Measurements from ENCODE around the gene LAMC1.
"Not testable (repeated sequence)": the region's sequence is repeated elsewhere in the genome, so short reads cannot be mapped to it uniquely, and the experiment has no call there.

Gene LAMC1

DNA sequence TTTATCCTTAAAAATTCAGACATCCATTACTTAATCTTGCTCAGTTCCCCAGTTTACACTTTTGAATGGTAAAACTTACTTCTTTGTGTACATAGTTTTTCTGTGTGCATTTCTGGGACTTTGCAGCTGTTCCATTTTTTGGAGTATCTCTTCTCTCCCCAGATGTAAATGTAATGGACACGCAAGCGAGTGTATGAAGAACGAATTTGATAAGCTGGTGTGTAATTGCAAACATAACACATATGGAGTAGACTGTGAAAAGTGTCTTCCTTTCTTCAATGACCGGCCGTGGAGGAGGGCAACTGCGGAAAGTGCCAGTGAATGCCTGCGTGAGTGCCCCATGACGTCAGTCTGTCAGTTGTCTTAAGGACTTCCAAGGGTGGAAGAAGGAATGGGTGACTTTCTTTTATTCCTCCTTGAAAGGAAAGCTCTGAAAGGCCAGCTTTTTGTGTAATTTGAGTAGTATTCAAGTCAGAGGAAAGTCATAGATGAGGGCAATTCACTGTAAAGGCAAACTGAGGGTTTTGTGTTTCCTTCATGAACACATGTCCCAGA is 87.2 kb downstream of the LAMC1 start:
- no peak for DNase-seq

DNA sequence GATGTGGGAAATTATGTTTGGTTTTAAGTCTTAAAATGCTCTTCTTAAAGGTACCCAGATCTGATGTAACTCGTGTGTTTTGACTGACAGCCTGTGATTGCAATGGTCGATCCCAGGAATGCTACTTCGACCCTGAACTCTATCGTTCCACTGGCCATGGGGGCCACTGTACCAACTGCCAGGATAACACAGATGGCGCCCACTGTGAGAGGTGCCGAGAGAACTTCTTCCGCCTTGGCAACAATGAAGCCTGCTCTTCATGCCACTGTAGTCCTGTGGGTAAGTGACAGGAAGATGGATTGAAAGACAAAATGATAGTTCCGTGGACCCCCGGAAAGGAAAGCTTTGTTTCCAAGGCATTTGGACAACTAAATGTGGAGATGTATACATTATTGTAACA is 91.2 kb downstream of the LAMC1 start:
- DNase-seq = no peak

DNA sequence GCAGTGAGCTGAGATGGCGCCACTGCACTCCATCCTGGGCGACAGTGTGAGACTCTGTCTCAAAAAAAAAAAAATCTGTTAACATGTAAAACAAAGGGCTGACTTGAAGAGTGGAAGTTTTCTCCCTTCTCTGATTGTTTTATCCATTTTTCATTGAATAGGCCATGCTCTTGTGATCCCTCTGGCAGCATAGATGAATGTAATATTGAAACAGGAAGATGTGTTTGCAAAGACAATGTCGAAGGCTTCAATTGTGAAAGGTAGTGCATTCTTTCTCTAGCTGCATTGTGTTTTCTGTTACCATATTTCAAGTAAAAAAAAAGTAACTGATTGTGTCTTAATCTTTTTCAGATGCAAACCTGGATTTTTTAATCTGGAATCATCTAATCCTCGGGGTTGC is 93.2 kb downstream of the LAMC1 start:
- DNase-seq = no peak

GRCh38 chr1:183121609-183122008 is 98.4 kb downstream of the LAMC1 start:
- DNase-seq = no peak

- no peak for DNase-seq
Measured at GRCh38 chr1:183124259-183124658, 101.0 kb downstream of the LAMC1 start.

DNA sequence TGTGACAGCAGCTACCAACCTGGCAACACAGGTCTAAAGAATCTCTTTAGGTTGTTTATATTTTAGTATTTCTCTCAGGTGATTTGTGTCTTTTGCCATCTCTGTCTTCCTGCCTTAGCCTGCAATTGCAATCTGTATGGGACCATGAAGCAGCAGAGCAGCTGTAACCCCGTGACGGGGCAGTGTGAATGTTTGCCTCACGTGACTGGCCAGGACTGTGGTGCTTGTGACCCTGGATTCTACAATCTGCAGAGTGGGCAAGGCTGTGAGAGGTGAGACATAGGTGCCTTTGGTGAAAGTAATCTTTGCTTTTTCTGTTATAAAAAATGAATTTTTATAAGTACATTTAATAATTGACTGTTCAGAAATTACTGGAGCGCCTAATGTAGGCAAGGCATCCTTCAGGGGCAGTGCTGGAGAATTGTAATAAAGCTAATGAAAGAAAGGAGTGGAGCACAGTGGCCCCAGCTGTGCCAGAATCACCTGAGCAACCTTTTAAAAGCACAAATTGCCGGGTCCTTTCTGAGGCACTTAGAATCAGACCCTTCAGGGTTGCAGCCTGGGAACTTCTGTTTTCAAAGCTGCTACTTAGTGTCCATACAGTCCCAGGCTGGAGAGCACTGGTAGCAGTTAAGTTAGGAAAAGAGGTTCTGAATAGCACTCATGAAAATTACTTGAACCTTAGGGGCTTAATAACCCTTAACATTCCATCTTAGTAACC is 102.2 kb downstream of the LAMC1 start:
- no peak for DNase-seq

- no peak for DNase-seq
Measured at GRCh38 chr1:183126000-183126366, 102.8 kb downstream of the LAMC1 start.

DNA sequence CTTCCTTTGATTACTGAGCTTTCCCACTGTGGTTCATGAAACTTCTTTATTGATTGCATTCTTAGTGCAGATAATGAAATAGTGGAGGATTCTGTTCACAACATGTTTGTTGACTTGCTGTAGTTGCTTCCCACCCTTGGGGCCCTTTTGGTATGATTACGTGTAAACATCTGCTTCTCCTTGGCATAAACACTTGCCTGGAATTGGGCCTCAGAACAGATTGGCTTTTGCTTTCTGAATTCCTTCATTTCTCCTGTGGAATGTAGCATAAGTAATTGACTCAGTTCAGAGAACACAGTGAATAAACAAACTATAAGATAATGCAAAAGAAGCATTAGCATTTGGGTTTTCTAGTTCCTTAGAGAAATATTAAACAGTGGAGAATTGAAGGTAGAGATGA is 103.3 kb downstream of the LAMC1 start:
- DNase-seq = no peak

DNA sequence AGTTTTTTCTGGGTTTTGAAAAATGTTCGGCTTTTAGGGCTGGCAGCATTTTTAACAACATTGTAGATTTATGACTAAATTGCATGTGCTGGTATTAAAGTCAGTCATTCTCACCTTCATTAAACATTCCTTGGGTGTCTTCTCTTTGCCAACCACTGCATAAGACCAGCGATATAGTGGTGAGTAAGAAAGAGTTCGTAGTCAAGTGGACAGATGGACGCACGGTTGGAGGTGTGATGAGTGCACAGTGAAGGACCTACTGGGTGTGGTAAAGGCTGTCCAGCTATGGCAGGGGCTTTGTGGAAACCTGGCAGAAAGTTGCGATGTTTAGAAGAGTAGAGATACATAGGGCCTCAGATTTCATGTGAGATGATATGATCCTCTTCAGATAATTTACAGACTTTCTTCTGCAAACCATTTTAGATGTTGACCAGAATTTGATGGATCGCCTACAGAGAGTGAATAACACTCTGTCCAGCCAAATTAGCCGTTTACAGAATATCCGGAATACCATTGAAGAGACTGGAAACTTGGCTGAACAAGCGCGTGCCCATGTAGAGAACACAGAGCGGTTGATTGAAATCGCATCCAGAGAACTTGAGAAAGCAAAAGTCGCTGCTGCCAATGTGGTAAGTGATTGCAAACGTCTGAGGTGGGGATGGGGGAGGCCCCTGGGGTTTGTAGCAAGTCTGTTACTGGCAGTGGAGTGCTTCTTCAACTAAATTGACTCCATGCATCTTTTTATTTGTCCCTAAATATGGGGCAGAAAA is 106.9 kb downstream of the LAMC1 start:
- no peak for DNase-seq

DNA sequence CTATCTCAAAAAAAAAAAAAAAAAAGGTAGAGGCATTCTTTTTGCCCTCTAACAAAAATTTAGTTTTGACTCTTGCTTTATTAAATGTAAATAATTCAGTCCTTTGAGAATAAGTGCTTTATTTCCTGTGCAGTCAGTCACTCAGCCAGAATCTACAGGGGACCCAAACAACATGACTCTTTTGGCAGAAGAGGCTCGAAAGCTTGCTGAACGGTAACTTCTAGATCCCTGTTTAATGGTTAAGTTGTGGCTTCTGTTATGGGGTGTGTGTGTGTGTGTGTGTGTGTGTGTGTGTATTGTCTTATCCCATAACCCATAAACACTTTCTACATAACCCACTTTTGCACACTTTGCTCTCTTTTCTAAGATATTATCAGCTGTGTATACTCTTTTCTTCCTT is 107.9 kb downstream of the LAMC1 start:
- no peak for DNase-seq

GRCh38 chr1:183135336-183135735 is 112.1 kb downstream of the LAMC1 start:
- DNase-seq = no peak

GRCh38 chr1:183137782-183138181 is 114.6 kb downstream of the LAMC1 start:
- DNase-seq = no peak

DNA sequence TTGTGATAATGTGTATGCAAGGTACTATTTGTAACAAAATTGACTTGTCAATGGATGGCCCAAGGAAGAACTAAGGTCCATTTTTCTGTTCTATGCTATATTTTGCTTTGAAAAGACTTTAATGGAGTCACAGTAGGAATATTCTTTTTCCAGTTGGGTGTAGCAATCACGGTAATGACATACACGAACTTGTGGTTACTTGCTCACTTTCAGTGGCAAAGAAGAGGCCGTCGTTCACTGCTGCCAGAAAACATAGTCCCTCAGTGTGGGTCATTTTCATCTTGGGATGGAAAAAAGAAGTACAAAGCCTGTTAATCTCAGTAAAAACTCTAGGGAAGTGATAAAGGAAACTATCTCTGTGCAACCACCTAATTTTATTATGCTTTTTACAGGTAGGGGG is 115.1 kb downstream of the LAMC1 start:
- DNase-seq = no peak

DNA sequence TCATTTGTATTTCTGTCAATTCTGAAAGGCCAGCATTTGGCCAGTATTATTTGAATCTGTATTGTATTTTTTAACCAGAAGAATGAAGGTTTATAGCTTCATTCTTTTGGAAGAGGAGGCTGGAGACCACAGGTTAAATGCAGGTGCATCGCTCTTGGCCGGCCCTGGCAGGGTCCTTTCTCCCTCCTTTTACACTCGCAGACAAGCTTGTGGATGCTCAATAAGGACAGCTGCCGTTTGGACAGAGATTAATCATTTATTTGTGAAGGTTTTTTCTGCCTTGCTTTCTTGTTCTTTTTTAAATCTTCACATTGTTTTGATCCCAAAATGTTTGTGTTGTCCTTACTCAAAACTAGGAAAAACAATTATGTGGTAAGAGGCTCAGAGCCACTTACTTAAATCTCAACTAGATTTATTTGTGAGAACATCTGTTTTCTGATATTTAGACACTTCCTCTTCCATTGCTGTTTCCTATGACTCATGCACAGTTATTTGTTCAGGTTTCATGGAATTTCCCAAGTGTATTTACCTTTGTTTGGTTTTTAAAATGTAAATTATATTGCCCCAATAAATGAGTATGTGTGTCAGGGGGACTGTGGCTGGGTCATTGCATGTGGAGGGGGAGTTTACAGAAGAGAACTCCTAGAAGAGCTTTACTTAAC is 116.2 kb downstream of the LAMC1 start:
- no peak for DNase-seq

DNA sequence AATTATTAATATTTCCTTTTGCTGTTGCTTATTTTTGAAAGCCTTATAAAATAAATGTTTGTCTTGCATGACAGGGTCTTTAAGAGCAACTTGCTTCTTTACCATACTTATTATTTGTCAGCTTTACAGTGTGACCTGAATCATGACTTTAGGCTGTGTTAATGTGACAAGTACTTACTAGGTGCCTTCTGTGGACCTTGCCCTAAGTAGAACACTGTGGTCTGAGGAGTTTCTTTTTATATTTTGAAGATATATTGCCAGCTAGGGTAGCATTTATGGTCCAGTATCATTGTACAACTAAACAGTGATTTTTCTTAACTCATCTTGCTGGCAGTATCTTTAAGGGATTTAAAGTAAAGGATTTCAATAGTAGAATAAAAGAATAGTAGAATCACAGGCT is 117.4 kb downstream of the LAMC1 start:
- no peak for DNase-seq

DNA sequence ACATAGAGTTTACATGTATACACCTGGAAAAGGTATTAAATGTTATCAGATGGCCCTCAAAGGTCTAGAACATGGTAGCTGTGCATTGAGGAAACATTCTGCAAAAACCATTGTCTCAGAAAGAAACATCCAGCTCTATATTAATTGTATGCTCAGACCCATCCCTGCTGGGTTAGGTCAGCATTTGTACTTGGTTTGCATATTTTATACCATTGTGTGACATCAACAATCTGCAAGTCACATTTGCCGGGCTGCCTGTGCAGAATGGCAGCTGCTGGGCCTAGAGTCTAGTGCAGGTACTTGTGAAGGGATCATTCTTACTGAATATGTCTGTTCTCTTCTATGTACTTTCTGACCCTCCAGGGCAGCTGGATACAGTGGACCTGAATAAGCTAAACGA is 119.0 kb downstream of the LAMC1 start:
- DNase-seq = no peak

DNA sequence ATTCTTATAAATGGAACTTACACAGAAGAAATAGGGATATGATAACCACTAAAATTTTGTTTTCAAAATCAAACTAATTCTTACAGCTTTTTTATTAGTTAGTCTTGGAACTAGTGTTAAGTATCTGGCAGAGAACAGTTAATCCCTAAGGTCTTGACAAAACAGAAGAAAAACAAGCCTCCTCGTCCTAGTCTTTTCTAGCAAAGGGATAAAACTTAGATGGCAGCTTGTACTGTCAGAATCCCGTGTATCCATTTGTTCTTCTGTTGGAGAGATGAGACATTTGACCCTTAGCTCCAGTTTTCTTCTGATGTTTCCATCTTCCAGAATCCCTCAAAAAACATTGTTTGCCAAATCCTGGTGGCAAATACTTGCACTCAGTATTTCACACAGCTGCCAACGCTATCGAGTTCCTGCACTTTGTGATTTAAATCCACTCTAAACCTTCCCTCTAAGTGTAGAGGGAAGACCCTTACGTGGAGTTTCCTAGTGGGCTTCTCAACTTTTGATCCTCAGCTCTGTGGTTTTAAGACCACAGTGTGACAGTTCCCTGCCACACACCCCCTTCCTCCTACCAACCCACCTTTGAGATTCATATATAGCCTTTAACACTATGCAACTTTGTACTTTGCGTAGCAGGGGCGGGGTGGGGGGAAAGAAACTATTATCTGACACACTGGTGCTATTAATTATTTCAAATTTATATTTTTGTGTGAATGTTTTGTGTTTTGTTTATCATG is 120.5 kb downstream of the LAMC1 start:
- DNase-seq = no peak

GRCh38 chr1:183144752-183145151 is 121.5 kb downstream of the LAMC1 start:
- no peak for DNase-seq

- DNase-seq = no peak
Measured at GRCh38 chr1:183147735-183148134, 124.5 kb downstream of the LAMC1 start.

- DNase-seq = no peak
Measured at GRCh38 chr1:183148599-183148998, 125.4 kb downstream of the LAMC1 start.

DNA sequence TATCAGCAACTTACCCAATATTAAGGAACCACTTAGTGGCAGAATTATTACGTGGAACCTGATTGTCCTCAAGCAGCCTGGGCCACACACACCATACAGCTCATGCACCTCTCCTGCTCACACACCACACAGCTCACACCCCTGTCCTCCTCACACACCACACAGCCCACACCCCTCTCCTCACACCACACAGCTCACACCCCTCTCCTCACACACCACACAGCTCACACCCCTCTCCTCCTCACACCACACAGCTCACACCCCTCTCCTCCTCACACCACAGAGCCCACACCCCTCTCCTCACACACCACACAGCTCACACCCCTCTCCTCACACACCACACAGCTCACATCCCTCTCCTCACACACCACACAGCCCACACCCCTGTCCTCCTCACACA is 126.1 kb downstream of the LAMC1 start:
- no peak for DNase-seq

DNA sequence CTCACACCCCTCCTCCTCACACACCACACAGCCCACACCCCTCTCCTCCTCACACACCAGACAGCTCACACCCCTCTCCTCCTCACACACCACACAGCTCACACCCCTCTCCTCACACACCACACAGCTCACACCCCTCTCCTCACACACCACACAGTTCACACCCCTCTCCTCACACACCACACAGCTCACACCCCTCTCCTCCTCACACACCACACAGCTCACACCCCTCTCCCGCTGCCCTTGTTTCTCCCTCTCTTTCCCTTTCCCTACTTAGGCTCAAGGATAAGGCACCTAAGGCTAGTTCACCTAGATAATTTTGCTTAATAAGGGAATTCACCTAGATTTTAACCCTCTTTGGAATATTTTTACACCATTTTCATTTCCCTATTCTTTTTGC is 126.8 kb downstream of the LAMC1 start:
- DNase-seq = not testable (repeated sequence)

DNA sequence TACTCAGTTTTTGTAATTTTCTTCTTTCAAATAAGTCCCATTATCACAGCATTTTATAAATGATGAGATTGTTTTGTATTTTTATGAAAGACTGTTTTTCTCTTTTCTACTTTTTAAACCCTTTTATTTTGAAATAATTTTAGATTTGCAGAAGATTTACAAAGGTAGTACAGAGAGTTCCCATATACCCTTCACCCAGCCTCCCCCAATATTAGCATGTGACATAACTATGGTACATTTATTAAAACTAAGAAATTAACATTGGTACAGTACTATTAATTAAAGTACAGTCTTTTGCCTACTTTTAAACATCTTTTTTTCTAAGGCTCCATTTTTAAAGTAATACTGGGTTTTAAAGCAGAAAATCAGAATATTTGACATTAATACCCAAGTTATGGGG is 127.2 kb downstream of the LAMC1 start:
- DNase-seq = no peak

All from T1000 (cell line).